GM12878 (cell line): Measurements from ENCODE around the gene CCNB1IP1. TPM values are rescaled to one million over a fixed set of nuclear protein-coding genes. Genes with fewer than 3 reads are reported as not detected.

ENCODE experiments used
- ATAC-seq: fragments of 200-7000 bp; cut with Tn5 transposase; 3 replicates; pipeline ENCODE4 v1.9.1; 2020; ENCODE audit warnings: mild to moderate bottlenecking, moderate library complexity
- BruUV-seq: library from RNA; stranded (reverse); fragments of 400-500 nt; replicated peaks from 2 replicates; lab custom pipeline; 2021; lab: Mats Ljungman, UMichigan
- CTCF ChIA-PET: fragments of 300-600 bp; sonication (Branson Sonifier 250); formaldehyde crosslinking; extraction: SDS; loops from one replicate; lab custom pipeline; 2021; ENCODE audit warnings: inconsistent platforms; lab: Yijun Ruan, JAX
- POLR2A ChIA-PET: fragments of 350-600 bp; formaldehyde crosslinking; extraction: SDS; loops from one replicate; lab custom pipeline; 2021; ENCODE audit warnings: inconsistent platforms; lab: Charles Lee
- RAD21 ChIA-PET: fragments of 300-600 bp; sonication (Branson Sonifier 250); formaldehyde crosslinking; loops from one replicate; lab custom pipeline; 2023; ENCODE audit warnings: antibody characterized with exemption; ENCODE audit not compliant: unreplicated experiment; lab: Charles Lee
- SMC1A ChIA-PET: fragments of 300-600 bp; sonication (Branson Sonifier 250); formaldehyde crosslinking; loops from one replicate; lab custom pipeline; 2023; ENCODE audit not compliant: unreplicated experiment, uncharacterized antibody; lab: Charles Lee
- DNase-seq: peaks from one replicate; pipeline ENCODE4 v3.0.0-alpha.2; 2011; ENCODE audit warnings: low read depth, low spot score
- FAIRE-seq: peaks from 3 replicates; lab custom pipeline; 2011; peaks lifted over from hg19 to GRCh38; lab: Jason Lieb, UNC
- H2AFZ ChIP-seq: 2 replicates; pipeline ENCODE4 v1.6.0; 2011; ENCODE audit warnings: low read depth, low read length, control low read depth; ENCODE audit not compliant: control insufficient read depth
- H3K27ac ChIP-seq: 2 replicates; pipeline ENCODE4 v1.5.1; 2011; ENCODE audit warnings: control low read depth; ENCODE audit not compliant: control insufficient read depth, insufficient read depth
- H3K27me3 ChIP-seq, 2 experiments: replicated peaks in 1 of 2; 2 replicates each; pipeline versions ENCODE4 v1.6.0 to v1.6.1; 2011; ENCODE audit warnings: low read length in 1 of 2; ENCODE audit not compliant: control insufficient read depth in 2 of 2, insufficient read depth in 2 of 2
- H3K36me3 ChIP-seq, 2 experiments: 2 replicates each; pipeline ENCODE4 v1.5.1; 2011; ENCODE audit warnings: low read length in 1 of 2; ENCODE audit not compliant: control insufficient read depth in 2 of 2, insufficient read depth in 2 of 2
- H3K4me1 ChIP-seq: 2 replicates; pipeline ENCODE4 v1.6.1; 2011; ENCODE audit warnings: mild to moderate bottlenecking, low read length, moderate library complexity, mixed read lengths; ENCODE audit not compliant: control insufficient read depth, insufficient read depth
- H3K4me2 ChIP-seq: 2 replicates; pipeline ENCODE4 v1.6.0; 2011; ENCODE audit warnings: control low read depth; ENCODE audit not compliant: control insufficient read depth, insufficient read depth
- H3K4me3 ChIP-seq: fragments of 200-600 bp; sonication (generic); 2 replicates; pipeline ENCODE4 v1.5.1; 2016
- H3K79me2 ChIP-seq: 2 replicates; pipeline ENCODE4 v1.6.0; 2011; ENCODE audit warnings: low read length; ENCODE audit not compliant: control insufficient read depth, insufficient read depth
- H3K9ac ChIP-seq: 2 replicates; pipeline ENCODE4 v1.8.0; 2011; ENCODE audit warnings: low read length, control low read depth, mixed read lengths; ENCODE audit not compliant: control insufficient read depth, insufficient read depth
- H3K9me3 ChIP-seq: replicated peaks from 3 replicates; pipeline ENCODE4 v1.5.1; 2011; ENCODE audit warnings: mild to moderate bottlenecking, low read length; ENCODE audit not compliant: control insufficient read depth, insufficient read depth
- H4K20me1 ChIP-seq: 2 replicates; pipeline ENCODE4 v1.6.0; 2011; ENCODE audit not compliant: control insufficient read depth, insufficient read depth
- CBX3 ChIP-seq: fragments of 200-600 bp; sonication (generic); IDR thresholded peaks from 2 replicates; pipeline ENCODE4 v1.6.1; 2016; ENCODE audit warnings: low read depth, borderline replicate concordance
- CHD4 ChIP-seq: fragments of 200-600 bp; sonication (generic); IDR thresholded peaks from 2 replicates; pipeline ENCODE4 v1.6.1; 2016; ENCODE audit warnings: mild to moderate bottlenecking
- CREB1 ChIP-seq: IDR thresholded peaks from 2 replicates; pipeline ENCODE4 v1.6.1; 2012; ENCODE audit warnings: low read depth, mild to moderate bottlenecking, inconsistent platforms
- CREM ChIP-seq: IDR thresholded peaks from 2 replicates; pipeline ENCODE4 v1.6.1; 2014; ENCODE audit warnings: antibody characterized with exemption, low read depth
- EED ChIP-seq: sonication (generic); IDR thresholded peaks from 2 replicates; pipeline ENCODE4 v1.6.1; 2016; ENCODE audit warnings: antibody characterized with exemption, low read depth
- ESRRA ChIP-seq: IDR thresholded peaks from 2 replicates; pipeline ENCODE4 v1.6.1; 2012; ENCODE audit warnings: mild to moderate bottlenecking, low read length, improper control_type of control experiment
- ETV6 ChIP-seq, 2 experiments: fragments of 450-650 bp in 1 of 2; IDR thresholded peaks in 1 of 2; conservative IDR thresholded peaks in 1 of 2; 2 replicates each; pipeline ENCODE4 v1.6.1; 2014; ENCODE audit warnings: antibody characterized with exemption in 1 of 2, borderline replicate concordance in 1 of 2, low read depth in 1 of 2, mild to moderate bottlenecking in 1 of 2, moderate library complexity in 1 of 2
- MEF2B ChIP-seq: fragments of 450-650 bp; IDR thresholded peaks from 2 replicates; pipeline ENCODE4 v1.6.1; 2018; ENCODE audit warnings: mild to moderate bottlenecking, moderate library complexity; ENCODE audit not compliant: partially characterized antibody, poor library complexity, severe bottlenecking
- MTA3 ChIP-seq: IDR thresholded peaks from 2 replicates; pipeline ENCODE4 v1.6.1; 2012; ENCODE audit warnings: low read length, inconsistent platforms, borderline replicate concordance
- MYC ChIP-seq: IDR thresholded peaks from 2 replicates; pipeline ENCODE4 v1.6.1; 2011; ENCODE audit warnings: mild to moderate bottlenecking, low read length, moderate library complexity, inconsistent platforms; ENCODE audit not compliant: insufficient read depth, insufficient replicate concordance, insufficient read length, severe bottlenecking
- POLR2AphosphoS2 ChIP-seq: IDR thresholded peaks from 2 replicates; pipeline ENCODE4 v1.6.1; 2011; ENCODE audit warnings: low read depth, mild to moderate bottlenecking, low read length, improper control_type of control experiment, moderate library complexity
- RBBP5 ChIP-seq: fragments of 200-600 bp; sonication (generic); conservative IDR thresholded peaks from 2 replicates; pipeline ENCODE4 v1.6.1; 2016
- TBL1XR1 ChIP-seq: IDR thresholded peaks from 2 replicates; pipeline ENCODE4 v1.6.1; 2012; ENCODE audit warnings: low read depth, low read length, improper control_type of control experiment
- ZNF207 ChIP-seq: fragments of 450-650 bp; IDR thresholded peaks from 2 replicates; pipeline ENCODE4 v1.6.1; 2014; ENCODE audit warnings: antibody characterized with exemption, mild to moderate bottlenecking, borderline replicate concordance
- ZNF24 ChIP-seq: fragments of 450-650 bp; IDR thresholded peaks from 2 replicates; pipeline ENCODE4 v1.6.1; 2017; ENCODE audit warnings: antibody characterized with exemption, mild to moderate bottlenecking
- WGBS: methylation state at CpG from one replicate; pipeline ENCODE4 v1.1.6; 2016; ENCODE audit warnings: low lambda C conversion rate; ENCODE audit not compliant: insufficient replicate concordance, insufficient coverage; ENCODE audit errors: missing lambda C conversion rate; 5-methylcytosine and 5-hydroxymethylcytosine counted together
- in situ Hi-C: fragments of 300-500 bp; cut with MboI; formaldehyde crosslinking; loops from 9 replicates; pipeline ENCODE4 v1.14.3; 2018; ENCODE audit warnings: mixed read lengths
- intact Hi-C: fragments of 100-400 bp; cut with micrococcal nuclease; formaldehyde crosslinking; loops from one replicate; pipeline ENCODE4 v1.14.2; 2022; ENCODE audit not compliant: unreplicated experiment
- polyA plus RNA-seq, 11 experiments: library from polyadenylated mRNA; depleted of rRNA in 4 of 11; unstranded in 6 of 11; stranded (reverse) in 5 of 11; fragments of >200 nt; fragmentation: Nextera tagmentation in 4 of 11; fragmentation: Illumina TruSeq in 1 of 11; extraction: Ambion mirVana in 4 of 11; extraction: Trizol in 1 of 11; gene quantifications; 1 replicate in 1 of 11; 2 replicates in 10 of 11; pipeline versions ENCODE4 v1.2.1 to v1.2.3, GENCODE V29; 2011 to 2016; ENCODE audit warnings: inconsistent platforms in 2 of 11, missing spikeins in 2 of 11, low read depth in 1 of 11
- total RNA-seq, 4 experiments: library from RNA; depleted of rRNA in 3 of 4; stranded (reverse); fragments of >200 nt in 3 of 4; fragmentation: Illumina TruSeq in 1 of 4; extraction: Trizol in 1 of 4; gene quantifications; 2 replicates each; pipeline versions ENCODE4 v1.2.1 to v1.2.3, GENCODE V29; 2013 to 2021
- TF ChIP-seq, protein P1 (sequence below): fragments of 450-650 bp; IDR thresholded peaks from 2 replicates; pipeline ENCODE4 v1.6.1; 2017; ENCODE audit warnings: mild to moderate bottlenecking
- TF ChIP-seq, protein P2 (sequence below): fragments of 450-650 bp; IDR thresholded peaks from 2 replicates; pipeline ENCODE4 v1.6.1; 2017; ENCODE audit warnings: antibody characterized with exemption, mild to moderate bottlenecking, moderate library complexity

The CCNB1IP1 gene
- total and polyA plus RNA-seq, 10 of the 15 experiments (the other 5 are each of a cell fraction or from before 2014, with no cell fraction given), result 20.4 to 165 (median 86.5) TPM

DNA sequence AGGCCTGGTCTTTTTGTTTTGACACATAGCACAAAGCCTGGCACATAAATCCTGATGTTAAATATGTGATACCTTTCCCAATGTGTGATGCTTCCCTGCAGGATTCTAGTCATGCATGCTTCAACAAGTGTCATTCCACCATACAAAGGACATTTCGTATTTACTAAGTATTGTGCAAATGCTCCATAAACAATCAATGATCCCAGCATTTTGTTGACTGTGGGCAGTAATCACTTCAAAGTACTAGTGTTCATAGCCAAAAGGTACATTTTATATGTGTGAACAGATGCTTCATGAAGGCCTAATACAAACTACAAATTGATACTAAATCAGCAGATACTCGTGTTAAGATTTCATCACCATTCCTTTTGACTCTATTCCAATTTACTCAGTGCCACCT, 4.4 kb downstream of the CCNB1IP1 start:
- H3K9me3 ChIP-seq, result no peaks in the 10 kb centered on the region
- H3K4me3 ChIP-seq, result no peak overlapping the region; the same call in 1 of the 2 replicates
- H3K27ac ChIP-seq, result no peak overlapping the region
- no peak overlapping the region for H3K9ac ChIP-seq
- FAIRE-seq, result no peak
- no TSS peak for BruUV-seq
- in situ Hi-C loops (loop anchor here (5.0 kb wide), 1 partner anchor 279 kb away; no protein-coding TSS in a partner anchor), intact Hi-C loops (loop anchor here (5.0 kb wide), 1 partner anchor 204 kb away; no protein-coding TSS in a partner anchor)
- no peak for TF ChIP-seq ZNF24
- TF ChIP-seq EED, result no peak
- TF ChIP-seq ZNF207, result no peak
- TF ChIP-seq, protein P1, sequence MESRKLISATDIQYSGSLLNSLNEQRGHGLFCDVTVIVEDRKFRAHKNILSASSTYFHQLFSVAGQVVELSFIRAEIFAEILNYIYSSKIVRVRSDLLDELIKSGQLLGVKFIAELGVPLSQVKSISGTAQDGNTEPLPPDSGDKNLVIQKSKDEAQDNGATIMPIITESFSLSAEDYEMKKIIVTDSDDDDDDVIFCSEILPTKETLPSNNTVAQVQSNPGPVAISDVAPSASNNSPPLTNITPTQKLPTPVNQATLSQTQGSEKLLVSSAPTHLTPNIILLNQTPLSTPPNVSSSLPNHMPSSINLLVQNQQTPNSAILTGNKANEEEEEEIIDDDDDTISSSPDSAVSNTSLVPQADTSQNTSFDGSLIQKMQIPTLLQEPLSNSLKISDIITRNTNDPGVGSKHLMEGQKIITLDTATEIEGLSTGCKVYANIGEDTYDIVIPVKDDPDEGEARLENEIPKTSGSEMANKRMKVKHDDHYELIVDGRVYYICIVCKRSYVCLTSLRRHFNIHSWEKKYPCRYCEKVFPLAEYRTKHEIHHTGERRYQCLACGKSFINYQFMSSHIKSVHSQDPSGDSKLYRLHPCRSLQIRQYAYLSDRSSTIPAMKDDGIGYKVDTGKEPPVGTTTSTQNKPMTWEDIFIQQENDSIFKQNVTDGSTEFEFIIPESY, result no peak
- TF ChIP-seq CREM, result no peak
- no peak for TF ChIP-seq MEF2B
- no peak for TF ChIP-seq TBL1XR1
- no peak for TF ChIP-seq ESRRA
- no peak for TF ChIP-seq MYC
- TF ChIP-seq CREB1, result no peak
- no peak for TF ChIP-seq RBBP5
- no peak for TF ChIP-seq CBX3
- no peak for TF ChIP-seq ETV6 (conservative IDR thresholded peaks at IDR 0.05 in 1 of 2, IDR thresholded peaks at IDR 0.05 in 1 of 2; ENCODE audit: borderline replicate concordance in 1 of 2, low read depth in 1 of 2)
- TF ChIP-seq POLR2AphosphoS2, result no peak
- TF ChIP-seq CHD4, result no peak
- TF ChIP-seq MTA3, result no peak
- TF ChIP-seq, protein P2, sequence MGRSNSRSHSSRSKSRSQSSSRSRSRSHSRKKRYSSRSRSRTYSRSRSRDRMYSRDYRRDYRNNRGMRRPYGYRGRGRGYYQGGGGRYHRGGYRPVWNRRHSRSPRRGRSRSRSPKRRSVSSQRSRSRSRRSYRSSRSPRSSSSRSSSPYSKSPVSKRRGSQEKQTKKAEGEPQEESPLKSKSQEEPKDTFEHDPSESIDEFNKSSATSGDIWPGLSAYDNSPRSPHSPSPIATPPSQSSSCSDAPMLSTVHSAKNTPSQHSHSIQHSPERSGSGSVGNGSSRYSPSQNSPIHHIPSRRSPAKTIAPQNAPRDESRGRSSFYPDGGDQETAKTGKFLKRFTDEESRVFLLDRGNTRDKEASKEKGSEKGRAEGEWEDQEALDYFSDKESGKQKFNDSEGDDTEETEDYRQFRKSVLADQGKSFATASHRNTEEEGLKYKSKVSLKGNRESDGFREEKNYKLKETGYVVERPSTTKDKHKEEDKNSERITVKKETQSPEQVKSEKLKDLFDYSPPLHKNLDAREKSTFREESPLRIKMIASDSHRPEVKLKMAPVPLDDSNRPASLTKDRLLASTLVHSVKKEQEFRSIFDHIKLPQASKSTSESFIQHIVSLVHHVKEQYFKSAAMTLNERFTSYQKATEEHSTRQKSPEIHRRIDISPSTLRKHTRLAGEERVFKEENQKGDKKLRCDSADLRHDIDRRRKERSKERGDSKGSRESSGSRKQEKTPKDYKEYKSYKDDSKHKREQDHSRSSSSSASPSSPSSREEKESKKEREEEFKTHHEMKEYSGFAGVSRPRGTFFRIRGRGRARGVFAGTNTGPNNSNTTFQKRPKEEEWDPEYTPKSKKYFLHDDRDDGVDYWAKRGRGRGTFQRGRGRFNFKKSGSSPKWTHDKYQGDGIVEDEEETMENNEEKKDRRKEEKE, result no peak
- ChIA-PET RAD21 (interaction anchor here (0.9 to 7.9 kb wide), 25 partner anchors 13 to 363 kb away, joined by 3 to 78 read pairs (median 5); partner anchors contain the start of genes PARP2, PIP4P1, RNASE4 and TEP1), POLR2A (interaction anchor here (0.5 to 7.4 kb wide), 5 partner anchors 14 to 162 kb away, joined by 4 to 96 read pairs (median 8); partner anchors contain the start of genes PARP2, PIP4P1 and TEP1), CTCF (interaction anchor here (0.6 to 11.3 kb wide), 36 partner anchors 10 to 363 kb away, joined by 3 to 216 read pairs (median 6); partner anchors contain the start of genes APEX1, PARP2, PIP4P1 and PNP), SMC1A (interaction anchor here (0.8 to 7.4 kb wide), 26 partner anchors 11 to 355 kb away, joined by 3 to 110 read pairs (median 6); partner anchors contain the start of genes APEX1, OSGEP, PARP2 and PIP4P1)
- WGBS, result 70% methylated on average over 2 of the region's 2 CpGs
- H3K4me2 ChIP-seq, result peak overlapping the region; percentile 14; the same call in 1 of the 2 replicates
- peaks cover 2 to 25% of the 10 kb centered on the region in 2 experiments for H3K36me3 ChIP-seq
- H3K4me1 ChIP-seq, result peaks cover 2% of the 10 kb centered on the region; the same call in 1 of the 2 replicates
- H3K79me2 ChIP-seq, result peaks cover 58% of the 10 kb centered on the region
- no peak for ATAC-seq
- no peak overlapping the region for H2AFZ ChIP-seq
- H4K20me1 ChIP-seq, result peaks cover 3% of the 10 kb centered on the region; the same call in 1 of the 2 replicates
- no peak for DNase-seq
- H3K27me3 ChIP-seq, result no peaks in the 10 kb centered on the region
